Activated T-helper 1 cell treated with anti-CD3 and anti-CD28 coated beads, Interleukin-12 subunit alpha, Interleukin-12 subunit beta, Interleukin-2, Interleukin-4 antibody, amounts not matched to agents 30 ng/mL and 10 ng/mL and 1 ng/mL, durations not matched to agents 14 hours and 24 hours and 36 hours (primary cell): ENCODE results near the gene NR2F2. TPM values are rescaled to one million over a fixed set of nuclear protein-coding genes. Genes with fewer than 3 reads are reported as not detected.

Experiments used
- DNase-seq: peaks from one replicate; pipeline ENCODE4 v3.0.0; 2021; ENCODE audit warnings: low spot score
- H3K27ac Mint-ChIP-seq: one replicate; pipeline ENCODE4 v1.8.0; 2021; ENCODE audit warnings: mild to moderate bottlenecking, mixed read lengths
- H3K27me3 Mint-ChIP-seq: one replicate; pipeline ENCODE4 v1.8.0; 2022; ENCODE audit warnings: mild to moderate bottlenecking, moderate library complexity, mixed read lengths; ENCODE audit not compliant: insufficient read depth
- H3K36me3 Mint-ChIP-seq: one replicate; pipeline ENCODE4 v1.8.0; 2021; ENCODE audit warnings: low read depth, mixed read lengths
- H3K4me1 Mint-ChIP-seq: one replicate; pipeline ENCODE4 v1.8.0; 2021; ENCODE audit warnings: low read depth, mixed read lengths
- H3K4me3 Mint-ChIP-seq: one replicate; pipeline ENCODE4 v1.8.0; 2021; ENCODE audit warnings: mild to moderate bottlenecking, moderate library complexity, mixed read lengths
- H3K9me3 Mint-ChIP-seq: one replicate; pipeline ENCODE4 v1.8.0; 2021; ENCODE audit warnings: mixed read lengths
- intact Hi-C: fragments of 100-400 bp; cut with micrococcal nuclease; formaldehyde crosslinking; loops from one replicate; pipeline ENCODE4 v1.15.1; 2024
- total RNA-seq: library from RNA; stranded (reverse); gene quantifications from 2 replicates; pipeline ENCODE4 v1.2.3, GENCODE V29; 2022

The NR2F2 gene
- not detected in 2 replicates for total RNA-seq

GRCh38 chr15:96330450-96331143 is at the start of gene NR2F2:
NR2F2 (plus strand) TSS chr15:96330700; CDS start chr15:96332106, 1,406 bp downstream.
- peak; percentile 47 for DNase-seq
- H3K4me3 Mint-ChIP-seq, result peak within 1 kb of the TSS; percentile 86
- H3K36me3 Mint-ChIP-seq, result peaks cover 2% of the 10 kb centered on the region
- intact Hi-C loops, result loop anchor here (2.0 kb wide), 1 partner anchor 26 kb away; no protein-coding TSS in a partner anchor
- peak within 1 kb of the TSS; percentile 84 for H3K27ac Mint-ChIP-seq
- H3K27me3 Mint-ChIP-seq, result peaks cover 80% of the 10 kb centered on the region
- peaks cover 13% of the 10 kb centered on the region for H3K4me1 Mint-ChIP-seq
- no peaks in the 10 kb centered on the region for H3K9me3 Mint-ChIP-seq

GRCh38 chr15:96285305-96285704 is 45.2 kb upstream of the NR2F2 start:
- Mint-ChIP-seq H3K27me3 (no peaks in the 10 kb centered on the region), H3K36me3 (no peaks in the 10 kb centered on the region), H3K4me1 (no peaks in the 10 kb centered on the region), H3K27ac (no peak overlapping the region), H3K9me3 (peaks cover 4% of the 10 kb centered on the region), H3K4me3 (no peak overlapping the region)
- DNase-seq, result no peak
- intact Hi-C loops, result no loop called here

GRCh38 chr15:96285729-96286254 is 44.7 kb upstream of the NR2F2 start:
- intact Hi-C loops, result no loop called here
- DNase-seq, result no peak
- H3K27ac Mint-ChIP-seq, result no peak overlapping the region
- H3K4me3 Mint-ChIP-seq, result no peak overlapping the region
- H3K9me3 Mint-ChIP-seq, result peaks cover 4% of the 10 kb centered on the region
- no peaks in the 10 kb centered on the region for H3K36me3 Mint-ChIP-seq
- no peaks in the 10 kb centered on the region for H3K27me3 Mint-ChIP-seq
- no peaks in the 10 kb centered on the region for H3K4me1 Mint-ChIP-seq

- Mint-ChIP-seq H3K27ac (no peak overlapping the region), H3K36me3 (no peaks in the 10 kb centered on the region), H3K27me3 (no peaks in the 10 kb centered on the region), H3K4me1 (no peaks in the 10 kb centered on the region), H3K4me3 (no peak overlapping the region), H3K9me3 (no peaks in the 10 kb centered on the region)
- no peak for DNase-seq
- intact Hi-C loops, result no loop called here
Observed at GRCh38 chr15:96290679-96291078, 39.8 kb upstream of the NR2F2 start.

- Mint-ChIP-seq H3K9me3 (peaks cover under 1% of the 10 kb centered on the region), H3K27ac (no peak overlapping the region), H3K4me1 (no peaks in the 10 kb centered on the region), H3K27me3 (no peaks in the 10 kb centered on the region), H3K36me3 (no peaks in the 10 kb centered on the region), H3K4me3 (no peak overlapping the region)
- no peak for DNase-seq
- intact Hi-C loops, result no loop called here
Observed at GRCh38 chr15:96292635-96293034, 37.9 kb upstream of the NR2F2 start.

GRCh38 chr15:96293441-96293840 is 37.1 kb upstream of the NR2F2 start:
- no peak overlapping the region for H3K4me3 Mint-ChIP-seq

GRCh38 chr15:96294766-96295165 is 35.7 kb upstream of the NR2F2 start:
- no peak for DNase-seq
- Mint-ChIP-seq H3K4me3 (no peak overlapping the region), H3K4me1 (no peaks in the 10 kb centered on the region), H3K9me3 (peaks cover 13% of the 10 kb centered on the region), H3K27ac (no peak overlapping the region), H3K36me3 (no peaks in the 10 kb centered on the region), H3K27me3 (no peaks in the 10 kb centered on the region)
- intact Hi-C loops, result no loop called here

More at GRCh38 chr15:96293441-96293840, 37.1 kb upstream of the NR2F2 start:
- Mint-ChIP-seq H3K9me3 (peaks cover 9% of the 10 kb centered on the region), H3K36me3 (no peaks in the 10 kb centered on the region), H3K27me3 (no peaks in the 10 kb centered on the region), H3K27ac (no peak overlapping the region), H3K4me1 (no peaks in the 10 kb centered on the region)
- intact Hi-C loops, result no loop called here
- DNase-seq, result no peak

GRCh38 chr15:96296264-96296663 is 34.2 kb upstream of the NR2F2 start:
- H3K9me3 Mint-ChIP-seq, result peaks cover 13% of the 10 kb centered on the region
- no peak overlapping the region for H3K27ac Mint-ChIP-seq
- H3K4me3 Mint-ChIP-seq, result no peak overlapping the region
- no peaks in the 10 kb centered on the region for H3K4me1 Mint-ChIP-seq
- no peaks in the 10 kb centered on the region for H3K36me3 Mint-ChIP-seq
- DNase-seq, result no peak
- intact Hi-C loops, result no loop called here
- no peaks in the 10 kb centered on the region for H3K27me3 Mint-ChIP-seq

GRCh38 chr15:96297783-96298182 is 32.7 kb upstream of the NR2F2 start:
- Mint-ChIP-seq H3K27me3 (no peaks in the 10 kb centered on the region), H3K27ac (no peak overlapping the region), H3K36me3 (no peaks in the 10 kb centered on the region), H3K4me3 (no peak overlapping the region), H3K9me3 (peaks cover 13% of the 10 kb centered on the region), H3K4me1 (no peaks in the 10 kb centered on the region)
- DNase-seq, result no peak
- intact Hi-C loops, result no loop called here

GRCh38 chr15:96298217-96298616 is 32.3 kb upstream of the NR2F2 start:
- Mint-ChIP-seq H3K27ac (no peak overlapping the region), H3K9me3 (peaks cover 13% of the 10 kb centered on the region), H3K36me3 (no peaks in the 10 kb centered on the region), H3K27me3 (no peaks in the 10 kb centered on the region), H3K4me1 (no peaks in the 10 kb centered on the region), H3K4me3 (no peak overlapping the region)
- intact Hi-C loops, result no loop called here
- DNase-seq, result no peak

- no peak for DNase-seq
- intact Hi-C loops, result no loop called here
- no peaks in the 10 kb centered on the region for H3K4me1 Mint-ChIP-seq
- no peaks in the 10 kb centered on the region for H3K36me3 Mint-ChIP-seq
- H3K4me3 Mint-ChIP-seq, result no peak overlapping the region
- H3K9me3 Mint-ChIP-seq, result peaks cover 13% of the 10 kb centered on the region
- H3K27ac Mint-ChIP-seq, result no peak overlapping the region
- H3K27me3 Mint-ChIP-seq, result no peaks in the 10 kb centered on the region
Observed at GRCh38 chr15:96300836-96301235, 29.7 kb upstream of the NR2F2 start.

GRCh38 chr15:96303503-96304056 is 26.9 kb upstream of the NR2F2 start:
- H3K36me3 Mint-ChIP-seq, result no peaks in the 10 kb centered on the region
- no peak for DNase-seq
- intact Hi-C loops, result no loop called here
- H3K4me1 Mint-ChIP-seq, result no peaks in the 10 kb centered on the region
- no peak overlapping the region for H3K27ac Mint-ChIP-seq
- peaks cover 4% of the 10 kb centered on the region for H3K9me3 Mint-ChIP-seq
- H3K4me3 Mint-ChIP-seq, result no peak overlapping the region
- no peaks in the 10 kb centered on the region for H3K27me3 Mint-ChIP-seq

- no peaks in the 10 kb centered on the region for H3K36me3 Mint-ChIP-seq
- no peaks in the 10 kb centered on the region for H3K27me3 Mint-ChIP-seq
- no peaks in the 10 kb centered on the region for H3K9me3 Mint-ChIP-seq
- no peaks in the 10 kb centered on the region for H3K4me1 Mint-ChIP-seq
- no peak overlapping the region for H3K27ac Mint-ChIP-seq
- no peak overlapping the region for H3K4me3 Mint-ChIP-seq
- intact Hi-C loops, result no loop called here
- DNase-seq, result no peak
Observed at GRCh38 chr15:96304839-96305238, 25.7 kb upstream of the NR2F2 start.
